Endometrial microvascular endothelial cells (primary cell): ENCODE results near the gene AGAP9. TPM values are rescaled to one million over a fixed set of nuclear protein-coding genes. Genes with fewer than 3 reads are reported as not detected.
"Not testable (repeated sequence)": the region's sequence is repeated elsewhere in the genome, so short reads cannot be mapped to it uniquely, and the experiment has no call there.

ENCODE experiments used
- in situ Hi-C: cut with HindIII; loops from 2 replicates; pipeline ENCODE4 v1.10.0; 2017; ENCODE audit warnings: low sequenced_read_pairs, low pct_unique_long_range_greater_than_20kb; ENCODE audit errors: inconsistent ontology term
- total RNA-seq: library from RNA; depleted of rRNA; stranded (reverse); fragments of >200 nt; gene quantifications from one replicate; pipeline ENCODE4 v1.2.3, GENCODE V29; 2015; ENCODE audit errors: inconsistent ontology term

The AGAP9 gene
- total RNA-seq, 1 donor from 2014 or later, result 3.6 TPM

DNA sequence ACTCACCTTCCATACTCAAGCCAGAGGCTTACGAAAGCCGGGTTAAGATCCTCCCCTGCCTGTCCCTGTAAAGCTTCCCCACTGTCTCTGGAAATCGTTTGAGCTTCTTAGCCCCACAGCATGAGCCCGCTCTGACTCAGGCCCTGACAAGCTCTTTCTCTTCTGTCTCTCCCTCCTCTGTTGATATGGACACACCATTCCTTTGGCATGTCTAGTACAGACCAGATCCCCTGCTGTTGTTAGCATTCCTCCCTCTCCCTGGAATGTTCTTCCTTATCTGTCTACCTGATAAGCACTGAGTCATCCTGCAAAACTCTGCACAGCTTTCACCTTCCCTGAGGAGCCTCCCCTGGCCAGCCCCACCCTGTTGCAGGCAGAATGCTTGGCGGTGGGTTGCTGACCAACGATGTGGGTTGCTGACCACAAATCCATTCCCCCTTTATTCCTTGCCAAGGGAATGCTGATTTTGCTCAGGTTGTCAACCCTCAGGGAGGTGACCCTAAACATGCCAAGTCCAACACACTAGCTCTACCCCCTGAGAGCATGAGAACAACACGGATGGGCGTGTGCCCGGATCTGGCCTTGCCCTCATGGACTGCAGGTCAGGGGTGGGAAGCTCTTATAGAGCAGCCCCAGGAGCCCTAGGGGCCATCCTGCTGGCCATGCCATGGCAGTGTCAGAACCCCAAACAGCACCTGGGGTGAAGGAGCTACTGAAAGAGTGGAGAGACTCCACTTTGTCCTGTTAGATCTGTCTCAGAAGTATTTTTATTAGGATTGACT lies 60.7 kb downstream of the AGAP9 start:
- in situ Hi-C loops, result not testable (repeated sequence)

DNA sequence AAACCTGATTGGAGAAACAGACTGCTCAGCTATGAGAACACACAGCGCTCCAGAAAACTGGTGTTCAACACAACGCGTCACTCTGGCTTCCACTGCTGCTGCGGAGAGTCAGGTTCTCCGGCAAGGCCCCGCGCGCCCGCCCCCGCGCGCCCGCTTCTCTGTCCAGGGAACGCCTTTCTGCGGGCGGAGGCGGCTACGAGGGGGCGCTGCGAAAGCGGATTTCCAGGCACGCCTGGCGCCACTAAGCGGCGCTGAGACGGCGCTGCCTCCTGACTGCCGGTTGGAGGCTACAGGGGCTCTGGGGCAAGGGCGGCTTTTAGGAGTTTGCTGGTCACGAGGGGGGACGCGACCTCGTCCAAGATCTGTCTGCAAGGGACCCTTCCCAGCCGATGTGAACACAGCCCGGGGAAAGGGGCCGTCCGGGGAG lies 62.2 kb downstream of the AGAP9 start:
- in situ Hi-C loops, result not testable (repeated sequence)

DNA sequence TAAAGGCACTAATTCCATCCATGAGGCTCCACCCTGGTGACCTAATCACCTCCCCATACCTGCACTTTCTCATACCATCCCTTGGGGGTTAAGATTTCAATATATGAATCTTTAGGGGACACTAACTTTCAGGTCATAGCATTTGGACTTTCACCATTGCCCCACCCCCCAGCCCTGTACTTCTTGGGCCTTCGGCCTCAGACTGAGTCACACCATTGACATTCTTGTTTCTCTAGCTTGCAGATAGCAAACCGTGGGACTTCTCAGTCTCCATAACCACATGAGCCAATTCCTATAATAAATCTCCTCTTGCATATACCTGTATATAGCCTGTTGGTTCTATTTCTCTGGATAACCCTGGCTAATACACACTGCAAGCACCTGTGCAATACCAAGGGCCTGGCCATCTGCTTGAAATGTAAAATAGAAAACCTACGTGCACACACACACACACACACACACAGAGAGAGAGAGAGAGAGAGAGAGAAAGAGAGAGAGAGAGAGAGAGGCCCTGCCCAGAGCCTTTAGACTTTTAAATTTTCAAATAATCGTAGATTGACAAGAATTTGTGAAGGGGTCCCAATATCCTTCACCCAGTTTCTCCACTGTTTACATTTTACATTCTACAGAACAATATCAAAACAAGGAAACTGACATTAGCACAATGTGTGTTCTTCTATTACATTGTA lies 64.8 kb downstream of the AGAP9 start:
- in situ Hi-C loops, result no loop called here

DNA sequence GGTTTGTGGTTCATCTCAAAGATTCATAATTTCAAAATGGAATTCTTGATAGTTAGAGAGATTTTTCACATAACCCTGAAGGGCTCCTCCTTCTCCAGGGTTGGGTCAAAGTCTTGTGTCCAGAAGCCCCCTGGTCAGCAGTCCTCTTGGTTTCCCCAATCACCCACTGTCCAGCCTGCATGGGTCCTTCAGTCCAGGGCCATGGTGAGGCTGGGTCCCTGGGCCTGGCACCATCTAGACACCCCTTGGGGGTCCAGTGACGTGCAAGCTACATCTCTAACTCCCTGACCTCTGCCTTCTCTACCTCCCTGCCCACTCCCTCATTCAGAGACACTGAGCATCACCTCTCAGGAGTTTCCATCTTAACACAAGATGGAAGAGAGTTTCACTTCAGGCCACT lies 65.6 kb downstream of the AGAP9 start:
- in situ Hi-C loops, result no loop called here

DNA sequence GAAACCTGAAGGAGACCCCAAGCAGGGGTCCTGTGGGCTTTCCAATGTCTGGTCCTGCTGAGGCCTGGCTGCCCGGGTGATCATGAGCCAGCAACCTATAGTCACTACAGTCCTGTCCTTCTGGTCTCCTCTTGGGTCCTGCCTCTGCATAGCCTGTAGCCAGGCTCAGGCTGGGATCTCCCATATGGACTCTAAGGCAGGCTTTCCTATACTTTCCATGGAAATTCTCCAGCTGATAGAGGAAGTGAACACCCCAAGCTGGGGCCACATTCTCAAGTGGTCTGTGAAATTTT lies 66.0 kb downstream of the AGAP9 start:
- in situ Hi-C loops, result no loop called here

DNA sequence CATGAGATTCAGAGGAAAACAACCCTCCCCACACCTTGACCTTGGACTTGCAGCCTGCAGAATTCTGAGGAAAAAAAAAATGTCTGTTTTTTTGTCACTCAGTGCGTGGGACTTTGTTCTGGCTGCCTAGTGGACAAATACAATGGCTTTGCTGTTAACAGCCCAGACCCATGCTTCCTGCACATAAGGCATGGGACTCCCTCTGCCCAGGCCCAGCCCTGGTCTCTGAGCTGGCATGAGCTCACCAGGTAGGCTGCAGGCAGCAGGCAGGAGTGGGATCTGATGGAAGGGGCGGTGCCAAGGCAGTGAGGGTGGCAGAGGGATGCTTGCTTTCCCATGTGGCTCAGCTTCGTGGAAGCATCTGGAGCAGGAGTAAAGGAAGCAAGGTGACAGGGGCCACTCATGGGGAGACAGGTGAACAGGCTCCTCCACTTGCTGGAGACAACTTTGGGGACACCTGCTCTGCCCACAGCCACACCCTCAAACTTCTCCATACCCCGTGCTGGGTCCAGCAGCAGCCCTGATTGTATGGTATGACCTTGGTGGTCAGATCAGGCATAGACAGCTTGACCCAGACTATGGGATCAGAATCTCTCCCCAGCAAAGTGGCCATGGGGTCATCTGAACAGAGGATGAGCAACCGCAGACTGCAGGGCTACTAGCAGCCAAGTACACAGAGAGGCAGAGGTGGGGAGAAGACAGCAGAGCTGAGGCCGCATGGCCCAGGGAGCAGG lies 66.5 kb downstream of the AGAP9 start:
- in situ Hi-C loops, result no loop called here

DNA sequence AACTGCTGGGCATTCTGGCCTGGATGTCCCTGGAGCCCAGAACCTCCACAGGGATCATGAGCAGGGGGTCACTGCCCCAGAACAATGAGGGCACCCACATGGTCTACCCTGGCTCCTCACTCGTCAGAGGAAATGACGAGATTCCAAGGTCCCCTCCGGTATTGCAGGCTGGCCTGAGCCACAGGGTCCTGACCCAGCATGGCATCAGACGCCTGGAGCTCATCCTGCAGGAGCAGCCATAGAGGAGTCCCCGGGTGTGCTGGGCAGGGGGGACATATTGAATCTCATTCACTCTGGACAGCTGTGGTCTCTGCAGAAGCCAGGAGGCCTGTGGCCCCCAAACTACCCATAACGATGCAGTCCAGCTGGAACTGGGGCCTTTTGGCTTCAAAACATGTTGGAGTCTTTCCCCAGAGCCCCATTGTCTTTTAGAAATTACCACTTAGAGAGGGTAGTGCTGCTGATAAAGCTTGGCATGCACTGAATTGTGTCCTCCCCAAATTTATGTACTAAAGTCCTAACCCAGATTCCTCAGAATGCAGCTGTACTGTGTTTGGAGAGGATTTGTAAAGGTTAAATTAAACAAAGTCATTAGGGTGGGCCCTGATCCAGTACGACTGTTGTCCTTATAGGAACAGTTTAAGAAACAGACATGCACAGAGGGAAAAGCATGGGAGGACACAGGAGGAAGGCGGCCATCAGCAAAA lies 67.2 kb downstream of the AGAP9 start:
- in situ Hi-C loops, result no loop called here

DNA sequence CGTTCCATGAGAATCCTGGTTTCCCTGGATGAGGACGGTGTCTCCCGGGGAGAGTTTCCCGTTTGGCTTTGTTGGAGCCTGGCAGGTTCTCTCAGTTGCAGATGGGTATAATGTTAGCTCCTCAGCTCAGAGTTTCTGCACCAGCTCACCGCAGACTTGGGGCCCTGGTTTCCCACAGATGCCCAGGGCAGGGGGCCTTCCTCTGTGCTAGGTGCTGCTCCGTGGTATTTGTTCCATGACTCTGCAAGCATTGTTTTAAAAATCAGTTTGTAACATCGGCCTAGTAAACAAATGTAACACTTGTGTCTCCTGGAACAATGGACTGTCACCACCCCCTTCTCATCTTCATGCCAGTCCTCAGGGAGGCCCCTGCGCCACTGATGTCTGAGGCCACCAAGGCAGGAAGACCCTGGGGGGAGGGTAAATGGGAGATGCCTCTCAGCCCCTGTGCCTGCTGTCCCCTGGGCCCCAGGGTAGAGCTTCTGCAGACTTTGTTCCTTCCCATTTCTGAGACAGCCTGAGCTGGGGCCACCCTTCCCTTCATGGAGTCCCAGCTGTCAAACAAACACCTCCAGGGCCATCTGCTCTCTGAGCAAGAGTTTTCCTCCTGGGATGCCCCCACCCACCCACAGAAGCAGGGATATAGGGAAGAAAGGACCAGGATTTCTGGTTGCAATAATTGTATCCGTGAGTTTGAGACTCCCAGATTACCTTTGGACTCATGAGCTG lies 67.9 kb downstream of the AGAP9 start:
- in situ Hi-C loops, result not testable (repeated sequence)

DNA sequence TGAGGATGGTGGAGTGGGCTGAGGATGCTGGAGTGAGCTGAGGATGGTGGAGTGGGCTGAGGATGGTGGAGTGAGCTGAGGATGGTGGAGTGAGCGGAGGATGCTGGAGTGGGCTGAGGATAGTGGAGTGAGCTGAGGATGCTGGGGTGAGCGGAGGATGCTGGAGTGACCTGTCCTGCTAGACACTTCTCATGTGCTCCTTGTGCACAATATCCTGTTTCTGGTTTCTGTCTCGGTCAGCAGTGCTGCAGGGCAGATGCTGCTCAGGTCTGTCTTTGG lies 68.7 kb downstream of the AGAP9 start:
- in situ Hi-C loops, result no loop called here

DNA sequence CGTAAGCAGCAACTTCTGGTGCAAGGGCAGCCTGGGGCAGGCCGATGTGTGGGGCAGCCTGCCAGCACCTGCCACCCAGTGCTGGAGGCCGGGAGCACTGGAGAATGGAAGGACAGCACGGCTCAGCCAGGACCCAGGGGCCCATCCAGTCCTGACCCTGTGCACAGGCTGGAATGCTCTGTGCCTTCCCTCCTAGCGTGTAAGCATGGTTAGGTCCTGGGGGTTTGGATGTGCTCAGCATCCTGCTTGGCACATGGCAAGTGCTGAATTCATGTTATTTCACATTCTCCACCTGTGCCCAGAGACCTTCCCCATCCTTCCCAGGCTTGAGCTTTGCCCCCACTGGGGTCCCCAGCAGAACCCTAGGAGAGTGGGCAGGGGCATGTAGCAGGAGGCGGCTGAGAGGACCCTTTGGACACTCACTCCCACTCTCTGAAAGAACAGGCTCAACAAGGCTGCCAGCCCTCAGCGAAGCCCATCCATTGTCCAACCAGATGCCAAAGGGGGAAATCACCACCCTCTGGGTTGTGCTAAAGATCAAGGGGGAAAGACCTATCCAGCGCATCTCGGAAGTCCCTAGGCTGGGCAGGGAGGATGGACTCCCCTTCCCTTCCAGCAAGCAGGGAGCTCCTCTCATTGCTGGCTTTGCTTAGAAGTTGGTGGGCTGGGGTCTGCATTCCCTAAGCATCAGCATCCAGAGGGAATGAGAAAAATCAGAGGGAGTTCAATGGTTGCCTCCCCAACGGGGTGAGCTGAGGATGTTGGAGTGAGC lies 69.2 kb downstream of the AGAP9 start:
- in situ Hi-C loops, result no loop called here

DNA sequence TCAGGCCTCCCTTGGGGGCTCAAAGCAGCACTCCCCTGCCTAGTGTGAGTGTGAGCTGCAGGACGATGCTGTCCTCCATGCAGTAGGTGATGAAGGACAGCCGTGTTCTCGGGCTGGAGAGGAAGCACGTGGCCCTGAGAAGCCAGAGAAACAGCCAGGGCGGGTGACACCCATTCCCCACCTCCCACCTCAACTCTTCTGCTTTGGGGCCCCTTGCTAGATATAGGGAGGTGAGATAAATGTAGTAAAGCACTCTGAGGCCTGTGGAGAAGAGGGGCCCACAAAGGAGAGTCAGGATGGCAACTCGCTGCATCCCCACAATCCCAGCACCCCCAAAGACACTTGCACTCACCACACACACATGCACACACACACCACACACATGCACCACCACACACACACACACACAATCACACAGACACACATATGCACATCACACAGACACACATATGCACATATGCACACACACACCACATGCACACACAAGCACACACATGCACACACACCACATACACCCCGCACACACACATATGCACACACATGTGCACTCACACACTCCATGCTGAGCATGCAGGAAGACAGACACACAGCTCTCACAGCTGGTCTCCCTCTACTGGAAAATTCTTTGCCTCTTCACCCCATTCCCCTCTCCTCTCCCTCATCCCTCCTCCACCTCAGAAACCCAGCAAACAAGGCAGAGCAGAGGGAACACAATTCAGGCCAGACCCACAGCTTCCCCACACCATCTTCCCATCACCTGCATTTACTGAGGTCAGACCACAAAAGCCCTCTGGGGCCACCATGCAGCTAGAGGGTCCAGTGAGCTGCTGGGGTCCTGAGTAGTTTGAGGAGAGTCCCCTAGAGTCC lies 70.1 kb downstream of the AGAP9 start:
- in situ Hi-C loops, result no loop called here

DNA sequence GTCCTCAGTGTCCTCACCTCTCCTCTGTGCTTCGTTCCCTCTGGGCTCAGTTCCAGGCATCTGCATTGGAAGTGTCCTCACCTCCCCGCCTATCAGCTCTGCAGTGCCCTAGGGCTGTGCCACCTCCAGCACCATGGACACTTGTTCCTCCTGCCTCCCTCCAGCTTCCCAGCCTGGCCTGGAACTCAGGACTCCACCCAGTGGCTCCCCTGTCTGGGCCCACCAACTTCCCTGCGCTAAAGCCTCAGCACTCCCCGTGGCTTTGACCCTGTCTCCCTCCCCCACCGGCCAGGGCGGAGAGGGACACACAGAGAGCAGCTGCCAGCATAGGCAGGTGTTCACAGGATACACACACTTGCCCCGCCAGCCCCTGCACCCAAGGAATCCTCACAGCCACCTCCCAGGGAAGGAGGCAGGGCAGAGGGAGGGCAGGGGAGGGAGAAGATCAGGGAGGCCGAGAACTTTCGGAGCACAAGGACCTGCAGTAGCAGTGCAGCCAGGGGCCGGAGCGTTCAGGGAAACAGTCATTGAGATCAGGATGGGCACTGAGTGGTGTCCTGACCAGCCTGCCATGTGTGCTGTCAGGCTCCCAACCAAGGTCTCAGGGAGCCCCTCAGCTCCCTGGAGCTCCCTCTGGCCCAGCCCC lies 70.8 kb downstream of the AGAP9 start:
- in situ Hi-C loops, result no loop called here

DNA sequence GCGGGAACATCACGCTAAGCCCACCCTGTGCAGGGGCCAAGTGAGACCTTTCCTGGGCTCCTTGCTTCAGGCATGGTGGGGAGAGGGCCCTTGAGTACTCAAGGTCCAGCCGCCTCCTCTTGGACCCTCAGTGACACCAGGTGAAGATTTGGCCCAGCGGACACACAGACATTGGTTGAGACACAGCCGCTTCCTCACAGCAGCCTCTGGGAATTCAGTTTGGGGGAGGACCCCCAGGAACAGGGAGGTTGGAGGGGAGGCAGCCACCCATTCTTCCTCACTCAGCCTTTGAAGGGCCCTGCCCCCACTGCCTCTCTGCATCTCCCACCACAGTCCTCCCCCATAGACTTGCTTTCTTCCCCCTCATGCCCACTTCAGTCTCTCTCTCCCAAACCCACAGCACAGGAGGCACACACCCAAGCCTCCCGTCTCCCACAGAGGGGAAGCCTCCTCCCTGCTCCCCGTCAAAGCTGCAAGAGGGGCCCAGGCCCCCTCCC lies 71.4 kb downstream of the AGAP9 start:
- in situ Hi-C loops, result no loop called here
